Measurements from ENCODE around the gene BAAT.

GRCh38 chr9:101380295-101380694, 4.5 kb downstream of the BAAT start:
- TF ChIP-seq CTCF (IDR thresholded peaks at IDR 0.05), result no peak
- TF ChIP-seq POLR2AphosphoS5 (IDR thresholded peaks at IDR 0.05), result no peak
